ENCODE measurements around the gene SP2.
"Not testable (repeated sequence)": the region's sequence is repeated elsewhere in the genome, so short reads cannot be mapped to it uniquely, and the experiment has no call there.

GRCh38 chr17:47919889-47920288 lies 23.9 kb downstream of the SP2 start:
- TF ChIP-seq CTCF, POLR2A (IDR thresholded peaks at IDR 0.05): not testable (repeated sequence)

All from thyroid gland (tissue), 4 donors.